B cell (primary cell): ENCODE measurements around the gene ABHD14A. TPM values are rescaled to one million over a fixed set of nuclear protein-coding genes. Genes with fewer than 3 reads are reported as not detected.

Experiments
- ATAC-seq: fragments of 200-7000 bp; cut with Tn5 transposase; one replicate; pipeline ENCODE4 v1.10.0; 2021; ENCODE audit warnings: low read depth, mild to moderate bottlenecking, moderate number of reproducible peaks, moderate library complexity
- CTCF ChIA-PET: fragments of 350-600 bp; sonication (Branson Sonifier 250); formaldehyde crosslinking; loops from one replicate; lab custom pipeline; 2021; ENCODE audit warnings: antibody characterized with exemption, inconsistent platforms; lab: Charles Lee
- POLR2A ChIA-PET: fragments of 350-600 bp; sonication (Branson Sonifier 250); formaldehyde crosslinking; loops from one replicate; lab custom pipeline; 2021; ENCODE audit warnings: antibody characterized with exemption; lab: Charles Lee
- DNase-seq: peaks from one replicate; pipeline ENCODE4 v3.0.0; 2013
- H2AFZ ChIP-seq: 2 replicates; pipeline ENCODE4 v1.6.1; 2012; ENCODE audit warnings: mild to moderate bottlenecking, low read depth, low read length; ENCODE audit not compliant: insufficient read depth, poor library complexity, severe bottlenecking
- H3K27ac ChIP-seq, 2 donors: 1 replicate in 1 of 2; 2 replicates in 1 of 2; pipeline ENCODE4 v1.5.1; 2012 to 2013; ENCODE audit warnings: low read length in 2 of 2, mild to moderate bottlenecking in 2 of 2, moderate library complexity in 1 of 2
- H3K27me3 ChIP-seq, 4 experiments: fragments of 200-600 bp in 1 of 4; sonication (generic) in 1 of 4; replicated peaks in 1 of 4; 1 replicate in 2 of 4; 2 replicates in 2 of 4; pipeline versions ENCODE4 v1.6.1 to v1.7.0; 2013 to 2016; ENCODE audit warnings: low read length in 3 of 4, mild to moderate bottlenecking in 2 of 4, mixed read lengths in 1 of 4, moderate library complexity in 1 of 4; ENCODE audit not compliant: insufficient read depth in 4 of 4, control insufficient read depth in 3 of 4; ENCODE audit errors: control extremely low read depth in 1 of 4
- H3K36me3 ChIP-seq, 2 experiments: replicated peaks in 1 of 2; 1 replicate in 1 of 2; 2 replicates in 1 of 2; pipeline versions ENCODE4 v1.6.1 to v1.7.1; 2013; ENCODE audit warnings: low read length in 1 of 2; ENCODE audit not compliant: insufficient read depth in 2 of 2, control insufficient read depth in 1 of 2; ENCODE audit errors: control extremely low read depth in 1 of 2, extremely low read depth in 1 of 2
- H3K4me1 ChIP-seq, 2 donors: fragments of 200-600 bp in 1 of 2; sonication (generic) in 1 of 2; 1 replicate in 1 of 2; 2 replicates in 1 of 2; pipeline versions ENCODE4 v1.5.1 to v1.6.1; 2013 to 2017; ENCODE audit warnings: low read length in 2 of 2; ENCODE audit not compliant: control insufficient read depth in 2 of 2, insufficient read depth in 2 of 2
- H3K4me2 ChIP-seq: replicated peaks from 2 replicates; pipeline ENCODE3; 2012; ENCODE audit warnings: mild to moderate bottlenecking, low read depth, low read length; ENCODE audit not compliant: poor library complexity, severe bottlenecking
- H3K4me3 ChIP-seq, 5 experiments: fragments of 200-600 bp in 1 of 5; sonication (generic) in 1 of 5; 1 replicate in 3 of 5; 2 replicates in 2 of 5; pipeline versions ENCODE4 v1.5.1 to v1.7.0; 2011 to 2016; ENCODE audit warnings: low read length in 4 of 5, mild to moderate bottlenecking in 4 of 5, low read depth in 2 of 5, control low read depth in 1 of 5, moderate library complexity in 1 of 5; ENCODE audit not compliant: insufficient read depth in 1 of 5; ENCODE audit errors: control extremely low read depth in 1 of 5, extremely low read depth in 1 of 5
- H3K79me2 ChIP-seq: fragments of 200-600 bp; sonication (generic); one replicate; pipeline ENCODE4 v1.6.0; 2016; ENCODE audit warnings: low read length; ENCODE audit not compliant: control insufficient read depth, insufficient read depth
- H3K9ac ChIP-seq: fragments of 200-600 bp; sonication (generic); 2 replicates; pipeline ENCODE4 v1.6.1; 2017; ENCODE audit warnings: mild to moderate bottlenecking, low read length, moderate library complexity
- H3K9me3 ChIP-seq, 3 donors: one replicate each; pipeline versions ENCODE4 v1.6.1 to v1.7.1; 2013; ENCODE audit warnings: low read length in 2 of 3; ENCODE audit not compliant: control insufficient read depth in 2 of 3, insufficient read depth in 1 of 3; ENCODE audit errors: control extremely low read depth in 1 of 3
- H4K20me1 ChIP-seq: 2 replicates; pipeline ENCODE4 v1.6.0; 2012; ENCODE audit warnings: mild to moderate bottlenecking, low read length; ENCODE audit not compliant: insufficient read depth, control insufficient read depth, poor library complexity, severe bottlenecking
- H3K27ac Mint-ChIP-seq: one replicate; pipeline ENCODE4 v1.8.0; 2021; ENCODE audit warnings: mixed read lengths
- H3K27me3 Mint-ChIP-seq: one replicate; pipeline ENCODE4 v1.8.0; 2021; ENCODE audit warnings: mixed read lengths
- H3K4me1 Mint-ChIP-seq: one replicate; pipeline ENCODE4 v1.8.0; 2021; ENCODE audit warnings: mixed read lengths
- H3K4me3 Mint-ChIP-seq: one replicate; pipeline ENCODE4 v1.8.0; 2021; ENCODE audit warnings: mixed read lengths
- H3K9me3 Mint-ChIP-seq: one replicate; pipeline ENCODE4 v1.8.0; 2022; ENCODE audit warnings: mixed read lengths; ENCODE audit not compliant: insufficient read depth
- CTCF ChIP-seq: fragments of 200-600 bp; IDR thresholded peaks from one replicate; pipeline ENCODE4 v1.8.0; 2022; ENCODE audit warnings: antibody characterized with exemption, mild to moderate bottlenecking
- EZH2 ChIP-seq: IDR thresholded peaks from 2 replicates; pipeline ENCODE4 v1.6.1; 2012; ENCODE audit warnings: borderline replicate concordance, low read depth, mild to moderate bottlenecking, moderate library complexity, low read length; ENCODE audit not compliant: insufficient read depth, poor library complexity, severe bottlenecking
- WGBS: methylation state at CpG from one replicate; pipeline ENCODE4 v1.1.5; 2013; ENCODE audit warnings: missing lambda C conversion rate; ENCODE audit not compliant: insufficient coverage; 5-methylcytosine and 5-hydroxymethylcytosine counted together
- intact Hi-C: fragments of 100-400 bp; cut with micrococcal nuclease; formaldehyde crosslinking; loops from one replicate; pipeline ENCODE4 v1.10.0; 2022
- polyA plus RNA-seq: library from polyadenylated mRNA; depleted of rRNA; stranded (reverse); fragments of >200 nt; gene quantifications from 2 replicates; pipeline ENCODE4 v1.2.3, GENCODE V29; 2012
- total RNA-seq, 2 donors: library from RNA; stranded (reverse); fragments of 120-200 nt in 1 of 2; gene quantifications; 1 replicate in 1 of 2; 2 replicates in 1 of 2; pipeline versions ENCODE4 v1.2.3 to v1.2.4, GENCODE V29; 2013 to 2022

ABHD14A gene
- total and polyA plus RNA-seq, 2 donors (not counting 1 experiment from before 2014, with no cell fraction given), result 11.9 to 28.8 TPM

DNA sequence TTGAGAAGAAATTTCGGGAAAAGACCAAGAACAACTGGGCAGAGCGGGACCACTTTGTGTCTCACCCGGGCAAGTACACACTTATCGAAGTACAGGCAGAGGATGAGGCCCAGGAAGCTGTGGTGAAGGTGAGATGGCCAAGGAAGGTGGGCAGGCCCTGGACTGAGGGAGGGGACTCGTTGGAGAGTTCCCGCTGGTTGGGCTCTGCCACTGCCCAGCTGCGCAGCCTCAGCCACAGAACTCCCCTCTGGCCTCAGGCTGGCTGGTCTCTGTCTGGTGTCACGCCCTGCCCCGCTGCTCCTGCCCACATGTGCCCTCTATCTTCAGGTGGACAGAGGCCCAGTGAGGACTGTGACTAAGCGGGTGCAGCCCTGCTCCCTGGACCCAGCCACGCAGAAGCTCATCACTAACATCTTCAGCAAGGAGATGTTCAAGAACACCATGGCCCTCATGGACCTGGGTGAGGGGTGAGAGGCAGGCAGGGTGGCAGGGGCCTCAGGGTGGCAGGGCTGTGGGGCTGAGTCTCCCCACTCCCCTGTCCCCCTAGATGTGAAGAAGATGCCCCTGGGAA, 30.3 kb upstream of the ABHD14A start:
- CTCF ChIA-PET, result interaction anchor here (0.8 to 1.4 kb wide), 2 partner anchors 29 to 216 kb away, joined by 3 to 4 read pairs; partner anchors contain the start of gene ABHD14B
- H3K9me3 Mint-ChIP-seq, result no peaks in the 10 kb centered on the region

More for the DNA sequence above, 30.3 kb upstream of the ABHD14A start:
- intact Hi-C loops, result loop anchor here (5.0 kb wide), 2 partner anchors 262 to 557 kb away; partner anchors contain the start of gene MANF
- Mint-ChIP-seq H3K4me1 (peaks cover 31% of the 10 kb centered on the region), H3K27me3 (no peaks in the 10 kb centered on the region), H3K27ac (peak overlapping the region; percentile 15), H3K4me3 (no peak overlapping the region)
- Histone ChIP-seq H3K9me3 (no peaks in the 10 kb centered on the region), H2AFZ (no peak overlapping the region), H3K27me3 (no peaks in the 10 kb centered on the region), H3K9ac (no peak overlapping the region), H3K79me2 (peaks cover 15% of the 10 kb centered on the region), H3K27ac (no peak overlapping the region), H3K4me3 (no peak overlapping the region), H3K4me1 (peaks cover 22 to 26% of the 10 kb centered on the region in 2 donors), H3K4me2 (no peak overlapping the region), H3K36me3 (peaks cover 0 to 3% of the 10 kb centered on the region in 2 experiments), H4K20me1 (no peaks in the 10 kb centered on the region)
- no peak for TF ChIP-seq EZH2
- TF ChIP-seq CTCF, result no peak
- POLR2A ChIA-PET, result no interaction called here
- ATAC-seq (no peak), DNase-seq (no peak)
- WGBS, result 97% methylated on average over 11 of the region's 11 CpGs
